ENCODE data around the gene CNTNAP2. TPM values are rescaled to one million over a fixed set of nuclear protein-coding genes. Genes with fewer than 3 reads are reported as not detected.

The CNTNAP2 gene
- total RNA-seq, 1 experiment from 2014 or later = 64.5 TPM

GRCh38 chr7:148114804-148115203 is 1998.2 kb downstream of the CNTNAP2 start:
- Histone ChIP-seq H3K9me3 (ENCODE audit: control insufficient read depth, low read depth, low read length) (no peaks in the 10 kb centered on the region), H3K4me2 (ENCODE audit: insufficient read depth, insufficient read length, low read length) (no peak overlapping the region), H3K4ac (ENCODE audit: low read depth, low read length) (no peak overlapping the region), H2BK5ac (ENCODE audit: insufficient read length, low read length) (no peak overlapping the region), H3K79me1 (ENCODE audit: insufficient read depth, low read depth, low read length, poor library complexity, severe bottlenecking) (no peaks in the 10 kb centered on the region), H3K23me2 (ENCODE audit: insufficient read length, low read depth, low read length, poor library complexity, severe bottlenecking) (no peaks in the 10 kb centered on the region), H2BK20ac (ENCODE audit: low read depth, low read length, poor library complexity, severe bottlenecking) (no peak overlapping the region), H2BK12ac (ENCODE audit: insufficient read length, low read depth, low read length) (no peak overlapping the region), H2AK5ac (ENCODE audit: insufficient read length, low read length) (no peak overlapping the region), H2AFZ (ENCODE audit: low read length) (no peak overlapping the region), H2BK120ac (ENCODE audit: low read depth, low read length, poor library complexity, severe bottlenecking) (no peak overlapping the region), H3K27ac (ENCODE audit: insufficient read length, low read depth, low read length) (no peak overlapping the region), H3K27me3 (ENCODE audit: insufficient read depth, low read length) (no peaks in the 10 kb centered on the region), H4K8ac (replicated peaks; ENCODE audit: insufficient read length, low read depth, low read length) (no peak overlapping the region), H4K91ac (ENCODE audit: insufficient read length, low read depth, low read length) (no peak overlapping the region), H3K14ac (ENCODE audit: insufficient read depth, low read length) (no peak overlapping the region), H3K4me1 (ENCODE audit: insufficient read depth, low read length) (no peaks in the 10 kb centered on the region; the same call in 1 of the 2 replicates), H3K9ac (ENCODE audit: extremely low read depth, insufficient read length, low read length) (no peak overlapping the region), H3K79me2 (ENCODE audit: insufficient read depth, low read length) (no peaks in the 10 kb centered on the region), H4K20me1 (ENCODE audit: control insufficient read depth, insufficient read depth, insufficient read length) (no peaks in the 10 kb centered on the region), H3K56ac (ENCODE audit: insufficient read length, low read depth, low read length) (no peak overlapping the region), H4K5ac (ENCODE audit: insufficient read length, low read depth, low read length) (no peak overlapping the region), H3T11ph (ENCODE audit: low read length) (no peak overlapping the region), H3K23ac (ENCODE audit: insufficient read length, low read depth, low read length) (no peak overlapping the region), H2BK15ac (ENCODE audit: low read depth, low read length) (no peak overlapping the region), H3K18ac (ENCODE audit: insufficient read length, low read depth, low read length) (no peak overlapping the region)
- no CpG with 5 or more reads among the region's 3 CpGs for WGBS (ENCODE audit: extremely low coverage, insufficient read length, low lambda C conversion rate)
- Mint-ChIP-seq H3K4me3 (no peak overlapping the region), H3K9me3 (peaks cover 2 to 8% of the 10 kb centered on the region in 2 experiments; a peak in 3 of 5 replicates), H3K36me3 (ENCODE audit: insufficient read depth in 1 of 3, low read depth in 3 of 3) (no peaks in the 10 kb centered on the region; a peak in 1 of 7 replicates), H3K27me3 (ENCODE audit: low read depth) (no peaks in the 10 kb centered on the region; the same call in 1 of the 2 replicates), H3K4me1 (peaks cover 4 to 10% of the 10 kb centered on the region in 2 experiments; a peak in 3 of 4 replicates), H3K27ac (no peak overlapping the region)
- DNase-seq = no peak
- no peak for TF ChIP-seq CTCF (conservative IDR thresholded peaks at IDR 0.05)
